Fibroblast of the aortic adventitia (primary cell): ENCODE results near the gene CCDC167. TPM values are rescaled to one million over a fixed set of nuclear protein-coding genes. Genes with fewer than 3 reads are reported as not detected.

Experiments
- DNase-seq: peaks from one replicate; pipeline ENCODE4 v3.0.0-alpha.2; 2010; ENCODE audit warnings: low read depth
- H3K4me3 ChIP-seq: 2 replicates; pipeline ENCODE4 v1.5.1; 2011; ENCODE audit warnings: low read depth, mild to moderate bottlenecking, control low read depth, low read length, moderate library complexity
- total RNA-seq: library from RNA; depleted of rRNA; stranded (reverse); fragments of >200 nt; gene quantifications from 2 replicates; pipeline ENCODE4 v1.2.3, GENCODE V29; 2012; ENCODE audit warnings: low replicate concordance
- TF ChIP-seq, protein P1 (sequence below): IDR thresholded peaks from 2 replicates; pipeline ENCODE4 v1.5.1; 2011; ENCODE audit warnings: mild to moderate bottlenecking, low read length, control low read depth, inconsistent platforms; ENCODE audit not compliant: insufficient read depth

Gene CCDC167
- total RNA-seq, 1 donor, result 35.0 TPM

DNA sequence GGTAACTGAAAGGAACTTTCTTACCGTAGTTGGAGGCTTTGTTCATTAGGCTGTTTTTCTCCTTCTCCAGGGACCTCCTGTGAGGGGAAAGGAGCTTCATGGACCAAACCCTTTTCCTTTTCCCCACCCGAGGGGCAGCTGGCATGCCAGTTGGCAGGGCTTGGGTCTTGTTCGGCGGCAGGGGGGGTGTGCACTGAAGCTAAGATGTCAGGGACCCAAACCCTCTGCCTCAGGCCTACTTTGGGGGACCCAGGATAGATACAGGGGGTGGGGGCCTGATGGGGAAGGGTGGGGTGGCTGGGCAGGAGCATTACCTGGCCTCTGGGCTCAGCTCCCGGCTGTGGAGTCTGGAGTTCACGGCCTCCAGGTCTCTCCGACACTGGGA, 14.9 kb downstream of the CCDC167 start:
- DNase-seq, result no peak
- TF ChIP-seq, protein P1, sequence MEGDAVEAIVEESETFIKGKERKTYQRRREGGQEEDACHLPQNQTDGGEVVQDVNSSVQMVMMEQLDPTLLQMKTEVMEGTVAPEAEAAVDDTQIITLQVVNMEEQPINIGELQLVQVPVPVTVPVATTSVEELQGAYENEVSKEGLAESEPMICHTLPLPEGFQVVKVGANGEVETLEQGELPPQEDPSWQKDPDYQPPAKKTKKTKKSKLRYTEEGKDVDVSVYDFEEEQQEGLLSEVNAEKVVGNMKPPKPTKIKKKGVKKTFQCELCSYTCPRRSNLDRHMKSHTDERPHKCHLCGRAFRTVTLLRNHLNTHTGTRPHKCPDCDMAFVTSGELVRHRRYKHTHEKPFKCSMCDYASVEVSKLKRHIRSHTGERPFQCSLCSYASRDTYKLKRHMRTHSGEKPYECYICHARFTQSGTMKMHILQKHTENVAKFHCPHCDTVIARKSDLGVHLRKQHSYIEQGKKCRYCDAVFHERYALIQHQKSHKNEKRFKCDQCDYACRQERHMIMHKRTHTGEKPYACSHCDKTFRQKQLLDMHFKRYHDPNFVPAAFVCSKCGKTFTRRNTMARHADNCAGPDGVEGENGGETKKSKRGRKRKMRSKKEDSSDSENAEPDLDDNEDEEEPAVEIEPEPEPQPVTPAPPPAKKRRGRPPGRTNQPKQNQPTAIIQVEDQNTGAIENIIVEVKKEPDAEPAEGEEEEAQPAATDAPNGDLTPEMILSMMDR, result no peak
- no peak overlapping the region for H3K4me3 ChIP-seq

DNA sequence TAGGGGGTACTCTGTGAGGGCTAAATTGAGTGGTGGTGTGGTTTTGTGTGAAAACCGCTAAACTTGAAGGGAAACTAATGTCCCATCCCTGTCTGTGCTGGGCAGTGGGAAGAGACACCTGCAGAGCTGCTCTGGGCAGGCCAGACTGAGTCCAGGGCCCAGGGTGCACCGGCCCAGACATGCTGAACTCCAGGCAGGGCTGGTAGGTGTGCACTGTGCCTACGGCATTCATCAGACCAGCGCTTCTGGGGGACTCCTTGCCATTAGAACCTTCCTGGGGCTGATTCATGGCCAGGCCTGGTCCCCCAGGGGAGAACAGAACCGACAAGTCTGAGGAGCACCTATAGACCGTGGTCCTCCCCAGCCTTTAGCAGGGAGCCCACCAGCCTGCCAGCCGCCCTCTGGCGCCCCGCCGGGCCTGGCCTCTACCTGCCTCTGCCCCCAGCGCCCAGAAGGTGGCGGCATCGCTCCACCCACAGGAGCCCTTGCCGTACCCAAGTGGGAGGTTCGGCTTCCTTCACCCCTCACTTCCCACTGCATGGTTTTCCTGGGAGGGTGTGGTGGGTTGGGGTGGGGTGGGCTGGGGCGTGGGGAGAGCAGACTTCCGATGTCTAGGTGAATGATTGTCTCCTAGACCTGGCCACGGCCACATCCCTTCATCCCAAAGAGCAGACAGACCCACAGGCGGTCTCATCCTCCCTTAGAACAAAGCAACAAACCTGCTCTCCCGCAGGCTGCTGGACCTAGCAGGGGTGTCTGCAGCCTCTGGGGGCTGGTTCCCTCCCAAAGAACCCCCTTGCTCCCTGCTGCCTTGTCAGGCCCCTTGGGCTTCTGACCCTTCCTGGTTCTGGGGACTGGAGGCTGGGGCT, 15.5 kb downstream of the CCDC167 start:
- TF ChIP-seq, protein P1, result peak; percentile 87
- DNase-seq, result peak; percentile 26
- H3K4me3 ChIP-seq, result no peak overlapping the region

DNA sequence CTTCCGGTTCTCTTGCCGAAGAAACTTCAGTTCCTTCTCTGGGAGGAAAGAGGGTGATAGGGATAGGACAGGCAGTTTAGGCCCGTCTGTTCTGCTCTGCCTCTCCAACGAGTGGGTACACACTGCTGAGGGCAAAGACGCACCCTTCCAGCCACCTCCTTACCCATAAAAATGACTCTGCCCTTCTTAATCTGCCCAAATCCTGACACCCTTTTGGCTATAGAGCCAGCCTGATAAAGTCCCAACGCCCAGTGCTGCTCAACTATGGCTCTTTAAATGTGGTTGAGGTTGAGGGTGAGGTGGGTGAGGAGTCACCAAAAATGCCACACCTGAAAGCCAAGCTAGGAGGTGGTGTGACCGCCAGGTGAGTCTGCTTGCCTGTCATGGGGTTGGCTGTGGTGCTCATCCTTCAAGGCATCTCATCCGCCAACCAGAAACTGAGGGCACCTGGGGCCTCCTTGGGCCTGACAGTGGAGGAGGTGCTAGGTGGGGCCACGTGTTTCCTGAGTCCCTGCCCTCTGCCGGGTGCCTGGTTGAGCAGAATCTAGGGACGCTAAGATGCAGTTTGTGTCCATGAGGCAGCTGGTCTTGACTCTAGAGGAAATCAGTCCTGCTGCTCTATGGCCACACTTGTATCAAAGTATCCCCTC, 16.3 kb downstream of the CCDC167 start:
- DNase-seq, result no peak
- H3K4me3 ChIP-seq, result no peak overlapping the region
- TF ChIP-seq, protein P1, result no peak

DNA sequence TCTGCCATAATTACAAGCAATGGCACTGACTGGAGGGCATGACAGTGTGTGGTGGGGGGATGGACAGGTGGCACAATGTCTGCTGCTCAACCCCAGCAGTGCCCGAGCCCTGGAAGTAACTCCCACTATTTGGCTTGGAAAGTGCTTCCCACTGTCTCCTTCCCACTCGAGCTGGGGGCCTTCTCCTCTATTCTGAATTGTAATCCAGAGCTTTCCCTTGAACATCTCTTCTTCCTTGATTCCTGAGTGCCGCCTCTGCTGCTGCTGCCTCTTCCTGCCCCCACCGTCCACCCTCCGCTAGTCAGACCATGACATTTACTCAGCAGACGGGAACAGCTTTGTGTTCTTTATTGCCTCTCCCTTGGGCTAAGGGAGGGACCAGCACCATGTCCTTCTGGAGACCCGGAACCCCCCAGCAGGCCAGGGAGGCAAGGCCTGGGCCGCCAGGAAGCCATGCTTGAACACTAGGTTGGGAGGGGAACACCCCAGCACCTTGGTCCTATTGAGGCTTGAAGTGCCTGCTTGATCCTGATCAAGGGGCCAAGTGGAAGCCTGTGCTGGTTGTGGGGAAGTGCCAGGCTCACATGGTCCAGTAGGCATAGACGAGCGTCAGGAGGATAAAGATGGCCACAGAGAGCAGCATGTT, 17.0 kb downstream of the CCDC167 start:
- DNase-seq, result no peak
- TF ChIP-seq, protein P1, result no peak

DNA sequence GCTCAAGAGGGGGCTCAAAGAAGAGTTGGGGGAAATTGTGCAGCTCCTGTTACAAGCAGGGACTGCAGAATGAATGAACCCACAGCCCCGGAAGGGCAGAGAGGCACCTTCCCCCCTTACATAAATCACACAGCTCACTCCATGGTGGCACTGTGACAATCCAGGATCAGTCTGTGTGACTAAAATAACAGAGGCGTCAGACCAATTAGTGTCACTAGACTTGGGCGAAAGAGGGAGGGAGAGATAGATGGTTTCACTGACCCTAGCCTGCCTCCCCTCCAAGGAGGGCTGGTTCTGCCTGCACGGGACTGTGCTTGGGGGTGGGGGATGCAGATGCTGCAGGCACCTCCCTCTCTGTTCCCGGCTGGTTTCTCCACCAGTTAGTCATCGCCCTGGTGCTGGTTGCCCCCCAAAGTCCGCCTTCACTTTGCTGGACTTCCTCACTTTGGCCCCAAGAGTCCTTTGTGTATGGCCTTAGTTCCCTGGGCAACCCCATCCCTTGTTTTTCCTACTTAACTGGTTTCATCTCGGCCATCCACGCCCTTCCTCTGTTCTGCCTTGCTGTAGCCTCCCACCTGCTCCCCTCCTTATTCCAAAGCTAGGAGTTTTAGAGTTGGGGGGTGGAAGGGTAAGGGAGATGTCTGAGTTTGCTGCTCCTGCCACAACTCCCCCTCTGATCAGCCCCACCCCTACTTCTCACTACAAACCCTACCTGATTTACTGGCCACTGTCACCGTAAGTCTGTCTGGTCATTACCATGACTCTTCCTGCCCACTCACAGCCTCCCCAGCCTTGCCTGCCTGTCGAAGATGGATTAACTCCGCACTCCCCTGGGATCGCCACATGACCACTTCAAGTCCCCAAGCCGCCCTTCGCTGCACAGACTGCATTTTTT, 17.7 kb downstream of the CCDC167 start:
- no peak for DNase-seq
- TF ChIP-seq, protein P1, result no peak
- no peak overlapping the region for H3K4me3 ChIP-seq

More for the DNA sequence above, 17.0 kb downstream of the CCDC167 start:
- H3K4me3 ChIP-seq, result no peak overlapping the region

DNA sequence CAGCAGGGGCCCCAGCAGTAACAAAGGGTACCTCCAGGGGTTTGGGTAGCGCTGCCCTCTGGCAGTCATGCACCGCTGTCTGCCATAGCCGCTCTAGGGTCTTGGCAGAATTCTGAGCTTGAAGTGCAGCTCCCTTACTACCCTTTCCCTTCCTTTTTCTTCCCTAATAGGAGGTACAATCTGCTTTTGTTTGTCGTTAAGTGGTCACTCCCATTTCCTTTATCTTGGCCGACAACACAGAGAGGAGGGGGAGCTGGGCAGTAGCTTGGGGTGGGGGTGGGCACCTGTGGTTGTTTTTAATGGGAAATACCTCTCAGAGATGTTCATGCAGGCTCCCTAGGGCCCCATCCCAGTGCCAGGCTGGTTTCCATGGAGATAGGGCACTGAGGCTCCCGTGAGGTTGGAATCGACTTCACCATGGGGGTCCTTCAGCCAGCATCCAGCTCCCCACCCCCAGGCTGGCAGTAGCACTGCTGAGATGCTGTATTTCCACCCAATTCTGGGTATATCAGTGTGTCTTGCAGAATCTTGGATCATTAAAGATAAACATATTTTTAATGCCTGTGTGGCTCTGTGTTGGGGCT, 18.6 kb downstream of the CCDC167 start:
- TF ChIP-seq, protein P1, result no peak

More for the DNA sequence above, 18.6 kb downstream of the CCDC167 start:
- no peak for DNase-seq
- H3K4me3 ChIP-seq, result no peak overlapping the region
